ENCODE data around the gene SERPIND1.
"Not testable (repeated sequence)": the region's sequence is repeated elsewhere in the genome, so short reads cannot be mapped to it uniquely, and the experiment has no call there.

SERPIND1 gene

DNA sequence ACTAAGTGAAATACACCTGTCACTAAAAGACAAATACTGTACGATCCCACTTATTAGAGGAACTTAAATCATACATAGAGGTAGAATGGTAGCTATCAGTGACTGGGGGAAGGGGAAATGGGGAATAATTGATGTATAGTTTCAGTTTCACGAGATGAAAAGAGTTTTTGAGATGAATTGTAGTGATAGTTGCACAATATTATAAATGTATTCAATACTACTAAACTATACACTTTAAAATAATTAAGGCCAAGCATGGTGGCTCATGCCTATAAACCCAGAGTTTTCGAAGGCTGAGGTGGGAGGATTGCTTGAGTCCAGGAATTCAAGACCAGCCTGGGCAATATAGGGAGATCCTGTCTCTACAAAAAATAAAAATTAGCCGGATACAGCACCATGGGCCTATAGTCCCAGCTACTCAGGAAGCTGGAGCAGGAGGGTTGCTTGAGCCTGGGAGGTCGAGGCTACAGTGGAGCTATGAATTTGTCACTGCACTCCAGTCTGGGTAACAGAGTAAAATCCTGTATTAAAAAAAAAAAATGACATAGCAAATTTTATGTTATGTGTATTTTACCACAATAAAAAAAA lies 40.4 kb downstream of the SERPIND1 start:
- H3K4me3 ChIP-seq (ENCODE audit: low read depth, low read length), result no peak overlapping the region
- in situ Hi-C loops (cut with HindIII; ENCODE audit: low sequenced_read_pairs), result no loop called here
- no peak for DNase-seq (ENCODE audit: low read depth, low spot score)
- TF ChIP-seq CTCF (IDR thresholded peaks at IDR 0.05; ENCODE audit: low read depth, low read length), result no peak

GRCh38 chr22:20815477-20816050 lies 41.7 kb downstream of the SERPIND1 start:
- H3K4me3 ChIP-seq (ENCODE audit: low read depth, low read length), result no peak overlapping the region
- in situ Hi-C loops (cut with HindIII; ENCODE audit: low sequenced_read_pairs), result no loop called here
- no peak for TF ChIP-seq CTCF (IDR thresholded peaks at IDR 0.05; ENCODE audit: low read depth, low read length)
- no peak for DNase-seq (ENCODE audit: low read depth, low spot score)

DNA sequence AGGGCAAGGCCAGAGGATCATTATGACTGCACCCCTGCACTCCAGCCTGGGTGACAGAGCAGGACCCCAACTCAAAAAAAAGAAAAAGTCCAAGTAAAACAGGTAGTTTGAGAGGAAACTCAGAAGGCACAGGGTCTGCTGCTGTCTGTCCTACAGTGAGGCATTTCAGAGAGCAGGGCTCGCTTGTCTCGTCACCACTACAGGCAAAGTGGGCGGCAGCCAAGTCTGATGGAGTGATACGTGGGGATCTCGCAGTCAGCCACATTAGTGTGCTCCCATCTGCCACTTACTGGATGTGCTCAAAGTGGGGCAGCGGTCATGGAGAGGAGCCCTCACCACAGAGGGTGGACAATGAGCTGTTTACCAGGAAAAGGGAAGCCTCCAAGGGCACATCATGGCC lies 42.6 kb downstream of the SERPIND1 start:
- DNase-seq (ENCODE audit: low read depth, low spot score), result no peak
- in situ Hi-C loops (cut with HindIII; ENCODE audit: low sequenced_read_pairs), result no loop called here
- no peak overlapping the region for H3K4me3 ChIP-seq (ENCODE audit: low read depth, low read length)
- no peak for TF ChIP-seq CTCF (IDR thresholded peaks at IDR 0.05; ENCODE audit: low read depth, low read length)

GRCh38 chr22:20818471-20818870 lies 44.6 kb downstream of the SERPIND1 start:
- in situ Hi-C loops (cut with HindIII; ENCODE audit: low sequenced_read_pairs), result no loop called here
- DNase-seq (ENCODE audit: low read depth, low spot score), result no peak
- H3K4me3 ChIP-seq (ENCODE audit: low read depth, low read length), result no peak overlapping the region
- no peak for TF ChIP-seq CTCF (IDR thresholded peaks at IDR 0.05; ENCODE audit: low read depth, low read length)

DNA sequence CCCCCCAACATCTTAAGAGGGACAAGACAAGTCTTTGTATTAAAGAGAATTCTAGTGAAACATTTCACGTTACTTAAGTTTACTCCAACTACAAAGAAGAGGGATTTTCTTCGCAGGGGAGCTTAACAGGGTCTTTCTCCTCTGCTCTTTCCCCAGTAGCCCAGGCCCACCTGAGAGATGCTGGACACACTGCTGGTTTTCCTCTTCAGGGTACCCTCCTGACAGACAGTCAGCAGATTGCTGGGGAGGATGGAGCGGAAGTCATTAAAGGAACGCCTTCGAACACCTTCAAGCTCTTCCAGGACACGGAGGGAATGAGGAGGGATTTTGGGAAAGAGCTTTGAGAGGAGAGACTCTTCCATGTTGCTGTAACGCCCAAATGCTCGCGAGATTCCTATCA lies 45.6 kb downstream of the SERPIND1 start:
- TF ChIP-seq CTCF (IDR thresholded peaks at IDR 0.05; ENCODE audit: low read depth, low read length), result no peak
- in situ Hi-C loops (cut with HindIII; ENCODE audit: low sequenced_read_pairs), result no loop called here
- H3K4me3 ChIP-seq (ENCODE audit: low read depth, low read length), result no peak overlapping the region
- no peak for DNase-seq (ENCODE audit: low read depth, low spot score)

DNA sequence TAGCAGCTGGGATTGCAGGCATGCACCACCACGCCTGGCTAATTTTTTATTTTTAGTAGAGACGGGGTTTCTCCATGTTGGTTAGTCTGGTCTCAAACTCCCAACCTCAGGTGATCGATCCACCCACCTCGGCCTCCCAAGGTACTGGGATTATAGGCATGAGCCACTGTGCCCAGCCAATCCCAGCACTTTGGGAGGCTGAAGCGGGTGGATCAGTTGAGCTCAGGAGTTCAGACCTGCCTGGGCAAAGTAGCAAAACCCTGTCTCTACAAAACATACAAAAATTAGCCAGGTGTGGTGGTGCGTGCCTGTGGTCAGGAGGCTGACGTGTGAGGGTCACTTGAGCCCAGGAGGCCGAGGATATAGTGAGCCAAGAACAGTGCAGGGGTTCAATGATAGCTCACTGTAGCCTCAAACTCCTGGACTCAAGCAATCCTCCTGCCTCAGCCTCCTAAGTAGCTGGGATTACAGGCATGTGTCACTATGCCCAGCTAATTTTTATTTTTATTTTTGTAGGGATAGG lies 47.9 kb downstream of the SERPIND1 start:
- H3K4me3 ChIP-seq (ENCODE audit: low read depth, low read length); in situ Hi-C loops (cut with HindIII; ENCODE audit: low sequenced_read_pairs); DNase-seq (ENCODE audit: low read depth, low spot score): not testable (repeated sequence)

- no peak for DNase-seq (ENCODE audit: low read depth, low spot score)
- no peak for TF ChIP-seq CTCF (IDR thresholded peaks at IDR 0.05; ENCODE audit: low read depth, low read length)
- no peak overlapping the region for H3K4me3 ChIP-seq (ENCODE audit: low read depth, low read length)
- in situ Hi-C loops (cut with HindIII; ENCODE audit: low sequenced_read_pairs), result no loop called here
Observed at GRCh38 chr22:20822240-20822639, 48.3 kb downstream of the SERPIND1 start.

Measured in astrocyte of the spinal cord (primary cell).